Activated gamma-delta T cell treated with Interleukin-2 at 50 U/mL for 16 hours (primary cell): ENCODE measurements around the gene TMEM42.
"Not testable (repeated sequence)": the region's sequence is repeated elsewhere in the genome, so short reads cannot be mapped to it uniquely, and the experiment has no call there.

ENCODE experiments used
- DNase-seq: peaks from one replicate; pipeline ENCODE4 v3.0.0-alpha.2; 2020

TMEM42 gene

GRCh38 chr3:44861412-44862225 lies at the start of gene TMEM42:
Gene TMEM42 (plus strand): TSS chr3:44861912. CDS start chr3:44861925, 13 bp downstream.
- DNase-seq: peak; percentile 82

GRCh38 chr3:44814751-44815150 lies 47.0 kb upstream of the TMEM42 start:
- DNase-seq: no peak

- DNase-seq: not testable (repeated sequence)
Observed at GRCh38 chr3:44816334-44816733, 45.4 kb upstream of the TMEM42 start.

GRCh38 chr3:44821206-44821605 lies 40.5 kb upstream of the TMEM42 start:
- DNase-seq: not testable (repeated sequence)

- DNase-seq: no peak
Observed at GRCh38 chr3:44825264-44825925, 36.3 kb upstream of the TMEM42 start.

GRCh38 chr3:44827196-44827595 lies 34.5 kb upstream of the TMEM42 start:
- no peak for DNase-seq

- no peak for DNase-seq
Observed at GRCh38 chr3:44831232-44831631, 30.5 kb upstream of the TMEM42 start.

- DNase-seq: no peak
Observed at GRCh38 chr3:44832032-44832431, 29.7 kb upstream of the TMEM42 start.

- no peak for DNase-seq
Observed at GRCh38 chr3:44832965-44833364, 28.7 kb upstream of the TMEM42 start.

GRCh38 chr3:44833394-44833793 lies 28.3 kb upstream of the TMEM42 start:
- no peak for DNase-seq

- no peak for DNase-seq
Observed at GRCh38 chr3:44835684-44836083, 26.0 kb upstream of the TMEM42 start.

- no peak for DNase-seq
Observed at GRCh38 chr3:44842376-44842775, 19.3 kb upstream of the TMEM42 start.

- no peak for DNase-seq
Observed at GRCh38 chr3:44845528-44846520, 15.9 kb upstream of the TMEM42 start.

- DNase-seq: no peak
Observed at GRCh38 chr3:44848634-44849033, 13.1 kb upstream of the TMEM42 start.

- not testable (repeated sequence) for DNase-seq
Observed at GRCh38 chr3:44856663-44857062, 5.0 kb upstream of the TMEM42 start.

GRCh38 chr3:44860117-44860516 lies 1.6 kb upstream of the TMEM42 start:
- DNase-seq: no peak

GRCh38 chr3:44862226-44862637 lies 520 bp downstream of the TMEM42 start:
- no peak for DNase-seq

- peak; percentile 16 for DNase-seq
Observed at GRCh38 chr3:44865272-44866035, 3.7 kb downstream of the TMEM42 start.

- no peak for DNase-seq
Observed at GRCh38 chr3:44867421-44868111, 5.9 kb downstream of the TMEM42 start.

- no peak for DNase-seq
Observed at GRCh38 chr3:44870375-44871061, 8.8 kb downstream of the TMEM42 start.

- DNase-seq: no peak
Observed at GRCh38 chr3:44874308-44874707, 12.6 kb downstream of the TMEM42 start, which contains the start of gene TGM4. Gene TGM4 (plus strand): TSS chr3:44874608. CDS start chr3:44874679, 71 bp downstream.
